ENCODE results near the gene ANKRD66.
"Not testable (repeated sequence)": the region's sequence is repeated elsewhere in the genome, so short reads cannot be mapped to it uniquely, and the experiment has no call there.

ANKRD66 gene

GRCh38 chr6:46773201-46773855 lies 26.6 kb downstream of the ANKRD66 start:
- TF ChIP-seq ZC3H10 (CRISPR knock-in tag; IDR thresholded peaks at IDR 0.05) (no peak), ARNTL (CRISPR knock-in tag; IDR thresholded peaks at IDR 0.05; ENCODE audit: borderline replicate concordance, low read depth) (no peak), RARB (CRISPR knock-in tag; IDR thresholded peaks at IDR 0.05) (no peak), ZFP30 (CRISPR knock-in tag; IDR thresholded peaks at IDR 0.05) (no peak), ZNF565 (CRISPR knock-in tag; conservative IDR thresholded peaks at IDR 0.05; ENCODE audit: low read depth) (no peak), CSDC2 (CRISPR knock-in tag; IDR thresholded peaks at IDR 0.05) (no peak), ZNF8 (CRISPR knock-in tag; IDR thresholded peaks at IDR 0.05) (no peak), POU6F1 (CRISPR knock-in tag; IDR thresholded peaks at IDR 0.05; ENCODE audit: borderline replicate concordance, low read depth) (no peak), TCF4 (CRISPR knock-in tag; IDR thresholded peaks at IDR 0.05; ENCODE audit: borderline replicate concordance) (no peak), BACH2 (CRISPR knock-in tag; IDR thresholded peaks at IDR 0.05; ENCODE audit: borderline replicate concordance) (no peak), SNAI2 (CRISPR knock-in tag; IDR thresholded peaks at IDR 0.05) (no peak), TOX (CRISPR knock-in tag; IDR thresholded peaks at IDR 0.05; ENCODE audit: borderline replicate concordance) (no peak), PATZ1 (CRISPR knock-in tag; IDR thresholded peaks at IDR 0.05; ENCODE audit: borderline replicate concordance) (no peak), GLIS3 (CRISPR knock-in tag; IDR thresholded peaks at IDR 0.05) (no peak), ZFP3 (CRISPR knock-in tag; IDR thresholded peaks at IDR 0.05) (no peak)
- TF ChIP-seq, protein P1, sequence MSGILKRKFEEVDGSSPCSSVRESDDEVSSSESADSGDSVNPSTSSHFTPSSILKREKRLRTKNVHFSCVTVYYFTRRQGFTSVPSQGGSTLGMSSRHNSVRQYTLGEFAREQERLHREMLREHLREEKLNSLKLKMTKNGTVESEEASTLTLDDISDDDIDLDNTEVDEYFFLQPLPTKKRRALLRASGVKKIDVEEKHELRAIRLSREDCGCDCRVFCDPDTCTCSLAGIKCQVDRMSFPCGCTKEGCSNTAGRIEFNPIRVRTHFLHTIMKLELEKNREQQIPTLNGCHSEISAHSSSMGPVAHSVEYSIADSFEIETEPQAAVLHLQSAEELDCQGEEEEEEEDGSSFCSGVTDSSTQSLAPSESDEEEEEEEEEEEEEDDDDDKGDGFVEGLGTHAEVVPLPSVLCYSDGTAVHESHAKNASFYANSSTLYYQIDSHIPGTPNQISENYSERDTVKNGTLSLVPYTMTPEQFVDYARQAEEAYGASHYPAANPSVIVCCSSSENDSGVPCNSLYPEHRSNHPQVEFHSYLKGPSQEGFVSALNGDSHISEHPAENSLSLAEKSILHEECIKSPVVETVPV (CRISPR knock-in tag; IDR thresholded peaks at IDR 0.05) = no peak
- ATAC-seq = no peak

DNA sequence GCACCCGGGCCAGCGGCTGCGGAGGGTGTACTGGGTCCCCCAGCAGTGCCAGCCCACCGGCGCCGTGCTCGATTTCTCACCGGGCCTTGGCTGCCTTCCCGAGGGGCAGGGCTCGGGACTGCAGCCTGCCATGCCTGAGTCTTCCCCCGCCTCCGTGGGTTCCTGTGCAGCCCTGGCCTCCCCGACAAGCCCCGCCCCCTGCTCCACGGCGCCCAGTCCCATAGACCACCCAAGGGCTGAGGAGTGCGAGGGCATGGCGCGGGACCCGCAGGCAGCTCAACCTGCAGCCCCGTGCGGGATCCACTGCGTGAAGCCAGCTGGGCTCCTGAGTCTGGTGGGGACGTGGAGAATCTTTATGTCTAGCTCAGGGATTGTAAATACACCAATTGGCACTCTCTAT lies 28.0 kb downstream of the ANKRD66 start:
- ATAC-seq = not testable (repeated sequence)

DNA sequence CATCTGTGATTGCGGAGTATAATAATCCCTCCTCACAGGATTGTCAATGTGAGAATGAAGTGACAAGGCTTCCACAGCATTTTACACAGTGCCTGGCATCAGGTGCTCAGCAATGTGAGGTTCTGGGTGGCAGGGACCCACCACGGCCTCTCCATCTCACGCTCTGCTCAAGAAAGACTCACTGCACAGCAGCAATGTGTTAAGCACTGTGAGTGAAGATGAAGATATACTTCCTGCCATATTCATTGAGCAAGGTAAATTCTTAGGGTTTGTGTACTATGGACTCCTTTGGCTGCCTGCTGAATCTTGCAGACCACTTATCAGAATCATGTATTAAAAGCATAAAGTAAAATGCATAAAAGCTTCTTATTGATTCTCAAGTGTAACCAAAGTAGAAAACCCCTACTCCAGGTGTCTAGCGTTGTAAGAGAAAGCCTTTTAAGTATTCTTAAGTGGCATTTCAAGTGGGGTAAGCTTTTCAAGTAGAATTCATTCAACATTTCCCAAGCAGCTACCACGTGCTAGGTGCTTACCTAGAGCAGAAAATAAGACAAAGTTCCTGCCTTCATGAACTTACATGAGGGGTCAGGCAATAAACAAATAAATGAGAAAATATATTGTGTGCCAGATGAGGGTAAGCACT lies 29.5 kb downstream of the ANKRD66 start:
- TF ChIP-seq ARNTL (CRISPR knock-in tag; IDR thresholded peaks at IDR 0.05; ENCODE audit: borderline replicate concordance, low read depth) (no peak), TOX (CRISPR knock-in tag; IDR thresholded peaks at IDR 0.05; ENCODE audit: borderline replicate concordance) (no peak), TCF4 (CRISPR knock-in tag; IDR thresholded peaks at IDR 0.05; ENCODE audit: borderline replicate concordance) (no peak), ZNF565 (CRISPR knock-in tag; conservative IDR thresholded peaks at IDR 0.05; ENCODE audit: low read depth) (no peak), BACH2 (CRISPR knock-in tag; IDR thresholded peaks at IDR 0.05; ENCODE audit: borderline replicate concordance) (no peak), OSR1 (CRISPR knock-in tag; IDR thresholded peaks at IDR 0.05) (no peak), PPARA (CRISPR knock-in tag; IDR thresholded peaks at IDR 0.05; ENCODE audit: borderline replicate concordance) (no peak), ZFP3 (CRISPR knock-in tag; IDR thresholded peaks at IDR 0.05) (no peak), ISL1 (CRISPR knock-in tag; IDR thresholded peaks at IDR 0.05) (no peak), RARB (CRISPR knock-in tag; IDR thresholded peaks at IDR 0.05) (no peak), PATZ1 (CRISPR knock-in tag; IDR thresholded peaks at IDR 0.05; ENCODE audit: borderline replicate concordance) (no peak), ZNF70 (CRISPR knock-in tag; IDR thresholded peaks at IDR 0.05) (no peak), ZC3H10 (CRISPR knock-in tag; IDR thresholded peaks at IDR 0.05) (no peak), ZFP30 (CRISPR knock-in tag; IDR thresholded peaks at IDR 0.05) (no peak), ZNF8 (CRISPR knock-in tag; IDR thresholded peaks at IDR 0.05) (no peak), POU6F1 (CRISPR knock-in tag; IDR thresholded peaks at IDR 0.05; ENCODE audit: borderline replicate concordance, low read depth) (no peak), SNAI2 (CRISPR knock-in tag; IDR thresholded peaks at IDR 0.05) (no peak), ESRRG (CRISPR knock-in tag; IDR thresholded peaks at IDR 0.05) (no peak)
- TF ChIP-seq, protein P2, sequence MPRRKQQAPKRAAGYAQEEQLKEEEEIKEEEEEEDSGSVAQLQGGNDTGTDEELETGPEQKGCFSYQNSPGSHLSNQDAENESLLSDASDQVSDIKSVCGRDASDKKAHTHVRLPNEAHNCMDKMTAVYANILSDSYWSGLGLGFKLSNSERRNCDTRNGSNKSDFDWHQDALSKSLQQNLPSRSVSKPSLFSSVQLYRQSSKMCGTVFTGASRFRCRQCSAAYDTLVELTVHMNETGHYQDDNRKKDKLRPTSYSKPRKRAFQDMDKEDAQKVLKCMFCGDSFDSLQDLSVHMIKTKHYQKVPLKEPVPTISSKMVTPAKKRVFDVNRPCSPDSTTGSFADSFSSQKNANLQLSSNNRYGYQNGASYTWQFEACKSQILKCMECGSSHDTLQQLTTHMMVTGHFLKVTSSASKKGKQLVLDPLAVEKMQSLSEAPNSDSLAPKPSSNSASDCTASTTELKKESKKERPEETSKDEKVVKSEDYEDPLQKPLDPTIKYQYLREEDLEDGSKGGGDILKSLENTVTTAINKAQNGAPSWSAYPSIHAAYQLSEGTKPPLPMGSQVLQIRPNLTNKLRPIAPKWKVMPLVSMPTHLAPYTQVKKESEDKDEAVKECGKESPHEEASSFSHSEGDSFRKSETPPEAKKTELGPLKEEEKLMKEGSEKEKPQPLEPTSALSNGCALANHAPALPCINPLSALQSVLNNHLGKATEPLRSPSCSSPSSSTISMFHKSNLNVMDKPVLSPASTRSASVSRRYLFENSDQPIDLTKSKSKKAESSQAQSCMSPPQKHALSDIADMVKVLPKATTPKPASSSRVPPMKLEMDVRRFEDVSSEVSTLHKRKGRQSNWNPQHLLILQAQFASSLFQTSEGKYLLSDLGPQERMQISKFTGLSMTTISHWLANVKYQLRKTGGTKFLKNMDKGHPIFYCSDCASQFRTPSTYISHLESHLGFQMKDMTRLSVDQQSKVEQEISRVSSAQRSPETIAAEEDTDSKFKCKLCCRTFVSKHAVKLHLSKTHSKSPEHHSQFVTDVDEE (CRISPR knock-in tag; IDR thresholded peaks at IDR 0.05) = no peak
- TF ChIP-seq, protein P1 (CRISPR knock-in tag; IDR thresholded peaks at IDR 0.05) = no peak
- ATAC-seq = no peak
